ENCODE measurements around the gene KBTBD12.
"Not testable (repeated sequence)": the region's sequence is repeated elsewhere in the genome, so short reads cannot be mapped to it uniquely, and the experiment has no call there.

KBTBD12 gene

DNA sequence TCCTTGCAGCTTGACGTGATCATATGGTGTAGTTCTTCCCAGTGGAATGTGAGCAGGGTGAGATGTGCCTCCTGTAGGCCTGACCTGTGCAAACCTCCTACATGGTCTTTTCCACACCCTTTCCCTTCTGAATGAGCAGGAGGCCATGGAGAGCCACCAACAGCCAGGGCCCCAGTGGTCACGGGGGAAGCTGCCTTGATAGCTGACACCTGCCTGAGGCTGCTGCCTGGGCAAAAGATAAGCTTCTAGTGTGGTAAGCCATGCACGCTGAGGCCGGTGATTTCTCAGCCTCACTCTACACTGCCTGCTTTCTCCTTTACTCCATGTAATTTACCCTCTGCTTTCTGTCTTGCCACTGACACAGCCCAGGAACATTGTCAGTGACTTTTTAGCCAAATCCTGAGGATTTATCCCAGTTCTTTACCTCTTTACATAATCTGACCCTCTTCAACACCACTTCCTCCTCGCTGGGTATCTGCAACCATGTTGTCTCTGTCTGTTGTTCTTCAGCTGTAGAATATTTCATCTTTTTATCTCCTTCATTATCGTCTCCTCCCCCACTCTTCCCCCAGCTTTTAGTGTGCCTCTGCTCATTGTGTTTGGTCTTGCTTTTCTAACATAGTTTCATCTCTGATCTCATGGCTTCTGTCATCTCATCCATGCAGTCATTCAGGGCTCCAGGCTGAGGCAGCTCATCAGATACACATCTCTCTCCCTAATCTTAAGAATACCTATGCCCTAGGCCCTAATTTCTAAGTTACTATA, 11.2 kb upstream of the KBTBD12 start:
- FAIRE-seq (no peak), DNase-seq (ENCODE audit: insufficient read length, low spot score) (no peak)

DNA sequence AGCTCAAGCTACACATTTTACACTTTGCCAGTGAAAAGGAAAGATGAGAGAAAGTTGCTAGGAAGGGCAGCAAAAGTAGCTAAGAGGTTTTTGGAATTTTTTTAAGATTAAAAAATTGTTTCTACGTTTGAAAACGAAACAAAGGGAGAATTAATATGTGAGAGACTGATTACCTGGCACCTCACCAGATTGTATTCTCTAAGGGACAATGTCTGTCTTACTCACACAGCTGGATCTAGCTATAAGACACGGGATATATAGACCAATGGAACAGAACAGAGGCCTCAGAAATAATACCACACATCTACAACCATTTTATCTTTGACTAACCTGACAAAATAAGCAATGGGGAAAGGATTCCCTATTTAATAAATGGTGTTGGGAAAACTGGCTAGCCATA, 9.5 kb upstream of the KBTBD12 start:
- FAIRE-seq = no peak

DNA sequence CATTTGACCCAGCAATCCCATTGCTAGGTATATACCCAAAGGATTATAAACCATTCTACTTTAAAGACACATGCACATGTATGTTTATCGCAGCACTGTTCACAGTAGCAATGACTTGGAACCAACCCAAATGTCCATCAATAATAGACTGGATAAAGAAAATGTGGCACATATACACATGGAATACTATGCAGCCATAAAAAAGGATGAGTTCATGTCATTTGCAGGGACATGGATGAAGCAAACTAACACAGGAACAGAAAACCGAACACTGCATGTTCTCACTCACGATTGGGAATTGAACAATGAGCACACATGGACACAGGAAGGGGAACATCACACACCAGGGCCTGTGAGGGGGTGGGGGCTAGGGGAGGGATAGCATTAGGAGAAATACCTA, 8.4 kb upstream of the KBTBD12 start:
- DNase-seq (ENCODE audit: insufficient read length, low spot score); FAIRE-seq: not testable (repeated sequence)

More for the DNA sequence above, 9.5 kb upstream of the KBTBD12 start:
- DNase-seq (ENCODE audit: insufficient read length, low spot score) = no peak

DNA sequence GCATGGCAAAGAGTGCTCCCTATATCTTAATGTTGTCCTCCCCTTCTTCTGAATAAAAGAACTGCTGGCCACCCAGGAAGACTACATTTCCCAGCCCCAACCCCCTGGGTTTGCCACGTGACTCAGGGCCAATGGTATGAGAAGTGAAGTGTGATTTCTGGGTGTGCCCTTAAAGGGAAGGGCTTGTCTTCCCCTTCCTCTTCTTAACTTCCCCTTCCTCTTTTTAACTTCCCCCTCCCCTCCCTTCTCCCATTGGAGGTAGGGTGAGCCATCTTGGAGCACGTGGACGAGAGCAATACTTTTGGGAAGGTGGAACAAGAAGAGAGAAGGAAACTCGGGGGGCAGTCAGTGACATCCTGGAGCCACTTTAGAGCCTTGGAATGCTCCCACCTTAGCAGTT, 6.8 kb upstream of the KBTBD12 start:
- FAIRE-seq (no peak), DNase-seq (ENCODE audit: insufficient read length, low spot score) (no peak)

DNA sequence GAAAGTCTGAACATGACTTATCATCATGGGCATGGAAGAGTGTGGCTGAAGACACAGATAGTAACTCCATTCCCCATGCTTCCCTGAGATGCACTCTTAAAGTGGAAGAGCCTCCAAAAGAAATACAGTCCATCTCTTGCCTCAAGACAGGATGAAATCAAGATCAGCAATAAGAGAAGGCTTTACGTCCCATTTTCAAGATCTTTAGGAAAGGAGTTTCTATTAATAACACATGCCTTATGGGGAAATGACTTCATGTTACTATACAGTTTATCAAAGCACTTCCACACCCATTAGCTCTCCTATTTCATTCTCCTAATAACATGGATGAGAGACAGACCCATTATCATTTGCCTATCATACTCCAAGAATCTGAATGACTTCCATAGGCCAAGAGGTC, 6.1 kb upstream of the KBTBD12 start:
- FAIRE-seq (no peak), DNase-seq (ENCODE audit: insufficient read length, low spot score) (no peak)

DNA sequence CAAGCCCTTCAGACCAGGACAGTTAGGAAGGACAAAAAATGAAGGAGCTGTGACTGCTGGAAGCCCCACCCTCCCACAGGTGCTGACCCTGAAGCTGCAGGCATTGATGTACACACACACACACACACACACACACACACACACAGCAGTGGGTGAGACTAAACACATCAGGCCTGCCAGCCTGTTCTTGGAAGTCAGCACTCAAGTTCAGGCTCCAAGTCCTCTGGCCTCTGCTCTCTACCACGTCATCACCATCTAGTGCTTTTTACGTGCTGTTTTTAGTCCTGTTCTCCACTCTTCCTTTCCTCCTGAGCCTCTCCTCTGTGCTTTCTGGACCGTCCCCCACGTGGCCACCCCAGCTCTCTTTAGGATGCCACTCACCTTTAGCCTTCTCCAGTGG, 5.4 kb upstream of the KBTBD12 start:
- DNase-seq (ENCODE audit: insufficient read length, low spot score) (no peak), FAIRE-seq (no peak)

DNA sequence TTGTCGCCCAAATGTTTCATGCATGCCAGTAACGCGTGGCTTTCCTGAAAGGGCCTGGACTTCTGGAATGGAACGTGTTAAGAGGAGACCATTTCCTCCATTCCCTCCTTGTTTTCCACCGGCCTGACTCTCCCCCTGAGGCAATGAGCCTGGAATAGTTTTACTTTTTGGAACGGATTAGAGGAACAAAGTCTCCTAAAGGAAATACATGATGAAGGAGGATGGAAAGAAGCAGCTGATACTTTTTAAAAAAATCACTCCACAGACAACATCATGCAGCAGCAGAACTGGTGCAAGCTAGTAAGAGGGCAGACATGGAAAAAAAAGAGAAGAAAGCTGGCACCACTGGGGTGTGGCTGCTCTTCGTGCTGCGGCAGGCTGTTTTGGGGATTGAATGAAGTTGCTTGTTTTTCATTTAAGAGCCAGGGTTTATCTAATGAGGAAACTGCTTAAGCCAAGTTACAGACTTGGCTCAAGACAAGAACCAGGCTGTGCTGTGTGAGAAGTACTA, 3.6 kb upstream of the KBTBD12 start:
- no peak for FAIRE-seq
- no peak for DNase-seq (ENCODE audit: insufficient read length, low spot score)

DNA sequence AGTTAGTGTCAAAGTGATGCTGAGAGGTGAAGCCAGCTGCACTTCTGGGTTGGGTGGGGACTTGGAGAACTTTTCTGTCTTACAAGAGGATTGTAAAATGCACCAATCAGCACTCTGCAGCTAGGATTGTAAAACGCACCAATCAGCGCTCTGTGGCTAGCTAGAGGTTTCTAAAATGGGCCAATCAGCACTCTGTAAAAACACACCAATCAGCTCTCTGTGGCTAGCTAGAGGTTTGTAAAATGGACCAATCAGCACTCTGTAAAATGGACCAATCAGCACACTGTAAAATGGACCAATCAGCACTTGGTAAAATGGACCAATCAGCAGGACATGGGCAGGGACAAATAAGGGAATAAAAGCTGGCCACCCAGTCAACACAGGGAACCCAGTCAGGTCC, 1.2 kb upstream of the KBTBD12 start:
- not testable (repeated sequence) for DNase-seq (ENCODE audit: insufficient read length, low spot score); FAIRE-seq

DNA sequence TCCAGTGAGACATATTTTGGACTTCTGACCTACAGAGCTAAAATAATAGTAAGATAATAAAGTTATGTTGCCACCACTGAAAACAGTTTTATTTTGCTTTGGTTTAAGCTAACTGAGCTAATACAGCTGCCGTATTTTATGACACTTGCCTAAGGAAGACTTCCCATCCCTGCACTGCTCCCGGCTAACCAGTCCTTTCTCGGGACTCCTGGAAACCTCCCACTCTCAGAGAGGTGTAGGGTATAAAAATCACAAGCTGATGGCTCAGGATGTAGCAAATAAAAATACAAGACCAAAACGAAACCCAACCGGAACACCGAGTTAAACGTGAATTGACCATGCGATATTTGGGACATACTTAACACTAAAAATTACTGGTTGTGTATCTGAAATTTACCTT, 448 bp upstream of the KBTBD12 start:
- no peak for FAIRE-seq
- no peak for DNase-seq (ENCODE audit: insufficient read length, low spot score)

DNA sequence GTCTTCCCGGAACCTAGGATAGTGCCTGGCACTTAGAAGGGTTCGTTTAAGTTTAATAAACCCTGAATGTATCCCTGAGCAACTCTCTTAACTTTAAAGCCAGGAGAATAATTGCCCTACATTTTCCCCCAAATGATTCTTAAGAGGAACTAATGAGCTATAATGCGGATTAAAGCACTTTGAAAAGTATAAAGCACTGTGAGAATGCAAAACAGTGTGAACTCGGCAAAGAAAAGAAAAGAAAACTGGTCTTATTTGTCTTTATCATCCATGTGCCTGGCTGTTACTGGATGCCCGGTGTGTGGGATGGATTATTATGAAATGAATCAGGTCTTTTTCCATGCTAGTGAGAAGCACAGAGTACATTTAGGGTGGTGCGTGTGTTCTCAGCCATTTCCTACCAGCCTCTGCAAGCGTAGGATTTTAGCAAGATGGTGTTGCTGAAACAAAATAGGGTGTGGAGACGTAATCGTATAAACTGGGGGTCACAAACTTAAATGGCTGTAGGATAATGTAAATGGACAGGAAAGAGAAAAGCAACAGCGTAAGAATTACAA, 983 bp downstream of the KBTBD12 start:
- DNase-seq (ENCODE audit: insufficient read length, low spot score) (no peak), FAIRE-seq (no peak)

DNA sequence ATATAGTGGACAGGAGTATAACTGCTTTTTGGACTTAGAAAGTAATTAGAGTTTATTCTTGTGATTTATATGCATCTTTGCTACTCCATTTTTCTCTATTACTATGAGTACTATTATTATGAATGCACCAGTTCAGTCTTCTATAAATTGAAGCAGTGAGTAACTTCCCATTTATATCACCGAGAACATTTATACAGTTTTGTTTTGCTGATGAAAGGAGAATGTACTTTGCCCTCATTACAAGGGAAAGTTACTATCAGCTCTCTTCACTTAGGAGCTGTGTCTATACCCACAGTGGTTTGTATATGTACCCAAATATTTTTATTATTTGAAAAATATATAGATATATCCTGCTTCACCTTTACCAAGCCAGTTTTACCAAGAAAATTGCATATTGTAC, 5.7 kb downstream of the KBTBD12 start:
- DNase-seq (ENCODE audit: insufficient read length, low spot score) = no peak
- no peak for FAIRE-seq

DNA sequence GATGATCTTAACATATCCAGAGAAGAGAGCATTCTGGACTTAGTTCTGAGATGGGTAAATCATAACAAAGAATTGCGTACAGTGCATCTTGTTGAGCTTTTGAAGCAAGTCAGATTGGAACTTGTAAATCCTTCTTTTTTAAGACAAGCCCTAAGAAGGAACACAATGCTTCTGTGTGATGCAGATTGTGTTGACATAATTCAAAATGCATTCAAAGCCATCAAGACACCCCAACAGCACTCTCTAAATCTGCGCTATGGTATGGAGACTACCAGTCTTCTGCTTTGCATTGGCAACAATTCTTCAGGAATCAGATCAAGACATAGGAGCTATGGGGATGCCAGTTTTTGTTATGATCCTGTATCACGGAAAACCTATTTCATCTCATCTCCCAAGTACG, 8.6 kb downstream of the KBTBD12 start:
- FAIRE-seq = no peak
- no peak for DNase-seq (ENCODE audit: insufficient read length, low spot score)

DNA sequence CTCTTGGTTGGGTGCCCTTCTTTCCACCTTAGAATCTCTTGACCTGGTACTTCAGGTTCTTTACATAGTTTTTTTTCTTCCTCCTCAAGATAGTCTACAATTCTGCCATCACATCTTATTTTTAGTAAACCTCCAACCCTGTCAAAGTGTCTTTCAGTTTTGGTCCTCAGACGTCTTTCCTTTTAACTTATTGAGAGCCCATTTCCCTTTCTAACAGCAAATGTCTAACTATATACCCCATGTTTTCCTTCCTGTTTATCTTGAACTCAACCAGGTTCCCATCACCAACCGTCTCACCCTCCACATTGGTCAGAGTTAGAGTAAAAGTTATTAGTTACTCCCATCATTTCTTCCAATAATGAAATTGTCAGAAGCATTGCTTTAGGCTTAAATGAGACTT, 10.4 kb downstream of the KBTBD12 start:
- DNase-seq (ENCODE audit: insufficient read length, low spot score) (no peak), FAIRE-seq (no peak)

DNA sequence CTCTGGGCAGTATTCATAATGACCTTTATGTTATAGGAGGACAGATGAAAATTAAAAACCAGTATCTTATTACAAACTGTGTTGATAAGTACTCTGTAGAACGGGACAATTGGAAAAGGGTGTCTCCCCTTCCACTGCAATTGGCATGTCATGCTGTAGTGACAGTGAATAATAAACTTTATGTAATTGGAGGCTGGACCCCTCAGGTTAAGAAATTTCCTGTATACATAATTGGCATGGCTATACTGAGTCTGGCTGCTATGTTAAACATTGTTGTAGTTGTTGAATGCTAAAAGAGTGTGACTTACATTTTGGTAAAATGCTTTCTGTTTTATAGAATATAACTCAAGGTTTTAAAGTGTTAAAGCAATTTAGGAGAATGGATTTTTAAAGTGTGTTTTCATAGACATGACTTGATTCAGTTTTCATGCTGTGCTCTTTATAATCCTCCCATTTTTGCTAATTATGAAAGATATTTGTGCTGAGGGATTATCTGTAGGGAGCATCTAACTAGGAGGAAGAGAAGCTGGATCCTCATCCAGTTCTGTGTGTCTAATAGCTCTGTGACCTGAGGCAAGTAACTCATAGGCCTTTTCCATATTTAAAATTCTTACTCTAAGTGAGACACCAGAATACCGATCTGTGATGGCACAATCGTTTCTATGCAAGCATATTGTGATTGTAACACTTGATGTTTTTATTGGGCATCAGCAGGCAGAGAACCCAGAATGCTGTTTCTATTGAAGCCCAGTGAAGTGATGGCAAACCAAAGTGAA, 13.0 kb downstream of the KBTBD12 start:
- no peak for DNase-seq (ENCODE audit: insufficient read length, low spot score)
- FAIRE-seq = no peak

DNA sequence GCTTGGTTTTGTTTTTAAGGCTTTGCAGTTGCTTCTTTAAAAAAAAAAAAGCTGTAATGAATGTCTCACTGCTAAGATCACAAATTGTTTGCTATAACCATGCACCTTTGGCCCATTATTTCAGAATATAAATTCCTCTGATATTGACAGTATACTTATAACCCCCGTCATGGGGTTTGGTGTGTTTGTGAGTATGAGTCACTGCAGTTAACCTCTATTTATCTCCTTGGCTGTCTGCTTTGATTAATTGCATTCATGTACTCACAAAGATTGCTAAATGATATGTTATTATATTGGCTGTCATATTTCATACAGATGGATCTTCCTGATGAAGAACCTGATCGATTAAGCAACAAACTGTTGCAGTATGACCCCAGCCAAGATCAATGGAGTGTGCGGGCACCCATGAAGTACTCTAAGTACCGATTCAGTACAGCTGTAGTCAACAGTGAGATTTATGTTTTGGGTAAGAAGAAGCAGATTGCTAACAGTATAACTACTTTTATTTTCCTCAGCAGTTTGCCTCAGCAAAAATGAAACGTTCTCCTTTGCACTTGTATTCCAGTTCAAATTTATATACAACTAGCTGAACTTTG, 14.9 kb downstream of the KBTBD12 start:
- no peak for DNase-seq (ENCODE audit: insufficient read length, low spot score)
- FAIRE-seq = no peak

DNA sequence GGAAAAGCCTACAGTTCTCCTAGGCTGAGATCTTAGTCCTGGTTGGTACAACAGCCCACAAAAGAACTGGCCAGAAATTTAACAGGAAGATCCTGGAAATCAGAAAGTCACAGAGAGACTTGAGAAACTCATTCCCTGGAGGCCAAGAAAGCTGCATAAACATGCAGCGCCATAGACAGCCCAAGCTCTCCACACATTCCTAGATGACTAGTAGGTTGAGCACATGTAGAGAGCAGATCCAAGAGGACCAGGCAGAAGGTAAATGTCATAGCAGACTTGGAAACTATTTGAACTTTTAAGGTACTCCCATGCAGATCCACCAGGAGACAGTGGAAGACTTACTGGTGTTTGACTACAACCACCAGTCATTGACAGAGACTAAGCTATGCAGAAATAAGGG, 18.4 kb downstream of the KBTBD12 start:
- DNase-seq (ENCODE audit: insufficient read length, low spot score) = no peak
- no peak for FAIRE-seq

DNA sequence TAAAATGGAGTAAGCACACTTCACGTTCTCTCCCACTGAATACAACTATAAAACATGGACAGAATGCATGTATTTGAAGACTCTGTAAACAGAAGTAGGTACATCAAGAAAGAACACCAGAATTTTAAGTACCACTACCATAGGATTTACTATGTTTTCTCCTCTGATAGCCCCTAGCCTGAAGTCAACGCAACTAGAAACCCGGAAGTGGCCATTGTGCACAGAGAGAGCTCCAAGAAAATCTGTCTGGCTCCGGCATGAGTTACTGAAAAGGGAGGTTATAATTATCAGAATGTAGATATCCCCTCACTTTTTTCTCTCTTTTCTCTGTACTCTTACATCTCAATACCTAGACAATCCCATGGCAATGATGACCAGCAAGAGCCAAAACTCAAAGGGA, 23.8 kb downstream of the KBTBD12 start:
- FAIRE-seq (no peak), DNase-seq (ENCODE audit: insufficient read length, low spot score) (no peak)

DNA sequence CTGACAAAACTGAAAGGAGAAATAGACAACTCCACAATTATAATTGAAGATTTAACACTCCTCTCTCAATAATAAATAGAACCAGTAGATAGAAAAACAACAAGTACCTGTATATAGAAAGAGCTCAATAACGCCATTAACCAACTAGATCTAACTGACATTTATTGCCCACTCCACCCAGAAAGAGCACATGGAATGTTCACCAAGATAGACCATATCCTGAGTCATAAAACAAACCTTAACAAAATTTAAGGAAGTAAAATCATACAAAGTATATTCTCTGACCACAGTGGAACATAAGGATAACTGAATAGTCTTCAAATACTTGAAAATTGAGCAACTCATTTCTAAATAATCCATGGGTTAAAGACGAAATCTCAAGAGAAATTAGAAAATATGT, 25.1 kb downstream of the KBTBD12 start:
- no peak for FAIRE-seq

DNA sequence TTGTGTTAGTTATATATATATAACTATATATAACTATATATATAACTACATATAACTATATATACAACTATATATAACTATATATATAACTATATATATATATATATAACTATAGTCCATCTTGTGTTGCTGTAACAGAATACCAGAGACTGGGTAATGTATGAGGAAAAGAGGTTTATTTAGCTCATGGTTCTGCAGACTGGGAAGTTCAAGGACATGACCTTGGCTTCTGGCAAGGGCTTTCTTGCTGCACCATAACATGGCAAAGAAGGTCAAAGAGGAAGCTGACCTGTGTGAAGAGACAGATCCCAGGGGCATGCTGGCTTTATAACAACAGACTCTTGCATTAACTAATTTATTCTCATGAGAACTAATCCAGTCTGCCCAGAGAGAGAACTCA, 27.6 kb downstream of the KBTBD12 start:
- FAIRE-seq (no peak), DNase-seq (ENCODE audit: insufficient read length, low spot score) (no peak)

More for the DNA sequence above, 25.1 kb downstream of the KBTBD12 start:
- no peak for DNase-seq (ENCODE audit: insufficient read length, low spot score)

DNA sequence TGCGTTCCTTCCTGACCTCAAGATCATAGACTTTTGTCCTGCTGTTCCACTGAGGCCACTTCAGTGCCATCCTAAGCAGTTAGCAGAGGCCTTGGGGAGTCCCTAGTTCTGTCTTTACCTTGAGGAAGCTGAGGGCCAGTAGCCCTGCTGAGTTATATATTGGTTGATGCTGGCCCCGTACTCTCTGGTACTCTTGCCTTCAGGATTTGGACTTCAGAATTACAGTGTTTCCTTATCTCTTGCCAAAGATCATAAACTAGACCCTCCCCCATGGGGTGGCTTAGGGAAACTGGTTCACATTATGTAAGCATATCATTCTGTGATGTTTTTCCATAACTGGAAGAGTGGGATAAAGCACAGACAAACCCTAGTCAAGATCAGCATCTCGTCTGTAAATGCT, 33.2 kb downstream of the KBTBD12 start:
- FAIRE-seq (no peak), DNase-seq (ENCODE audit: insufficient read length, low spot score) (no peak)

DNA sequence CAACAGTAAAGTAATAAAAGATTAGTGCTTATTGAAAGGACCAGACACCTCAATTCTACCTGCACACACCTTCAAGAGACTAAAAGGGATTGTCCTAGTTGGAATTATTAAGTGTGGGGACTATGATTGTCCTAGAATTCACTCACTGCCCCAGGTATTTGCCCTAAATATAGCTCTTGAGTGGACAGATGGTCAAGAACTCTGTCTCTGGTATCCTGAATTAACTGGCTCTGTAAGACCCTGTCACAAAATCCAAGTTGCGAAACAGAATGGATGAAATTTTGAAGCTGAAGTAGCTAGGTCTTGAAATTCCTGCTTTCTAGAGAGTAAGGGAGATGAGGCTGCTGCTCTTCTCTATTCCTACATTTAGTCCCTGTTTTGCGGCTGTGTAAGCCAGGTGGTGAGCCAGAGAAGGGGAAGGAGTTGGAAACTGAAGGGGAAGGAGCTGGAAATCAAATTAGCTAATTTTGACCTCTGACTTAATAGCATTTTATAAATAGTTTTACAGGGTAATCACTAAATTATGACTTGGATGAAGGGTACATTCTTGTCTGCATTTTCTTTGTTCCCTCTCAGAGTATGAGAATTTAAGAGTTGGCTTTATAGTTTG, 34.5 kb downstream of the KBTBD12 start:
- DNase-seq (ENCODE audit: insufficient read length, low spot score) (no peak), FAIRE-seq (no peak)
